GM12878 (cell line): ENCODE results near the gene INSIG2. TPM values are rescaled to one million over a fixed set of nuclear protein-coding genes. Genes with fewer than 3 reads are reported as not detected.

ENCODE experiments used
- ATAC-seq: fragments of 200-7000 bp; cut with Tn5 transposase; 3 replicates; pipeline ENCODE4 v1.9.1; 2020; ENCODE audit warnings: mild to moderate bottlenecking, moderate library complexity
- BruUV-seq: library from RNA; stranded (reverse); fragments of 400-500 nt; replicated peaks from 2 replicates; lab custom pipeline; 2021; lab: Mats Ljungman, UMichigan
- CTCF ChIA-PET: fragments of 300-600 bp; sonication (Branson Sonifier 250); formaldehyde crosslinking; extraction: SDS; loops from one replicate; lab custom pipeline; 2021; ENCODE audit warnings: inconsistent platforms; lab: Yijun Ruan, JAX
- POLR2A ChIA-PET: fragments of 350-600 bp; formaldehyde crosslinking; extraction: SDS; loops from one replicate; lab custom pipeline; 2021; ENCODE audit warnings: inconsistent platforms; lab: Charles Lee
- RAD21 ChIA-PET: fragments of 300-600 bp; sonication (Branson Sonifier 250); formaldehyde crosslinking; loops from one replicate; lab custom pipeline; 2023; ENCODE audit warnings: antibody characterized with exemption; ENCODE audit not compliant: unreplicated experiment; lab: Charles Lee
- SMC1A ChIA-PET: fragments of 300-600 bp; sonication (Branson Sonifier 250); formaldehyde crosslinking; loops from one replicate; lab custom pipeline; 2023; ENCODE audit not compliant: unreplicated experiment, uncharacterized antibody; lab: Charles Lee
- DNase-seq: peaks from one replicate; pipeline ENCODE4 v3.0.0-alpha.2; 2011; ENCODE audit warnings: low read depth, low spot score
- FAIRE-seq: peaks from 3 replicates; lab custom pipeline; 2011; peaks lifted over from hg19 to GRCh38; lab: Jason Lieb, UNC
- H2AFZ ChIP-seq: 2 replicates; pipeline ENCODE4 v1.6.0; 2011; ENCODE audit warnings: low read depth, low read length, control low read depth; ENCODE audit not compliant: control insufficient read depth
- H3K27ac ChIP-seq: 2 replicates; pipeline ENCODE4 v1.5.1; 2011; ENCODE audit warnings: control low read depth; ENCODE audit not compliant: control insufficient read depth, insufficient read depth
- H3K27me3 ChIP-seq, 2 experiments: replicated peaks in 1 of 2; 2 replicates each; pipeline versions ENCODE4 v1.6.0 to v1.6.1; 2011; ENCODE audit warnings: low read length in 1 of 2; ENCODE audit not compliant: control insufficient read depth in 2 of 2, insufficient read depth in 2 of 2
- H3K36me3 ChIP-seq, 2 experiments: 2 replicates each; pipeline ENCODE4 v1.5.1; 2011; ENCODE audit warnings: low read length in 1 of 2; ENCODE audit not compliant: control insufficient read depth in 2 of 2, insufficient read depth in 2 of 2
- H3K4me1 ChIP-seq: 2 replicates; pipeline ENCODE4 v1.6.1; 2011; ENCODE audit warnings: mild to moderate bottlenecking, low read length, moderate library complexity, mixed read lengths; ENCODE audit not compliant: control insufficient read depth, insufficient read depth
- H3K4me2 ChIP-seq: 2 replicates; pipeline ENCODE4 v1.6.0; 2011; ENCODE audit warnings: control low read depth; ENCODE audit not compliant: control insufficient read depth, insufficient read depth
- H3K4me3 ChIP-seq: fragments of 200-600 bp; sonication (generic); 2 replicates; pipeline ENCODE4 v1.5.1; 2016
- H3K79me2 ChIP-seq: 2 replicates; pipeline ENCODE4 v1.6.0; 2011; ENCODE audit warnings: low read length; ENCODE audit not compliant: control insufficient read depth, insufficient read depth
- H3K9ac ChIP-seq: 2 replicates; pipeline ENCODE4 v1.8.0; 2011; ENCODE audit warnings: low read length, control low read depth, mixed read lengths; ENCODE audit not compliant: control insufficient read depth, insufficient read depth
- H3K9me3 ChIP-seq: replicated peaks from 3 replicates; pipeline ENCODE4 v1.5.1; 2011; ENCODE audit warnings: mild to moderate bottlenecking, low read length; ENCODE audit not compliant: control insufficient read depth, insufficient read depth
- H4K20me1 ChIP-seq: 2 replicates; pipeline ENCODE4 v1.6.0; 2011; ENCODE audit not compliant: control insufficient read depth, insufficient read depth
- CBFB ChIP-seq: IDR thresholded peaks from 2 replicates; pipeline ENCODE4 v1.6.1; 2016; ENCODE audit warnings: antibody characterized with exemption, low read depth
- KDM1A ChIP-seq: fragments of 200-600 bp; sonication (generic); IDR thresholded peaks from 2 replicates; pipeline ENCODE4 v1.6.1; 2016; ENCODE audit warnings: borderline replicate concordance
- PML ChIP-seq: IDR thresholded peaks from 2 replicates; pipeline ENCODE4 v1.6.1; 2012; ENCODE audit warnings: low read length, inconsistent platforms
- POLR2AphosphoS2 ChIP-seq: IDR thresholded peaks from 2 replicates; pipeline ENCODE4 v1.6.1; 2011; ENCODE audit warnings: low read depth, mild to moderate bottlenecking, low read length, improper control_type of control experiment, moderate library complexity
- RAD21 ChIP-seq: IDR thresholded peaks from 2 replicates; pipeline ENCODE4 v1.6.1; 2011; ENCODE audit warnings: mild to moderate bottlenecking, low read depth, low read length, moderate library complexity; ENCODE audit not compliant: insufficient read depth
- RFX5 ChIP-seq: IDR thresholded peaks from 2 replicates; pipeline ENCODE4 v1.6.1; 2011; ENCODE audit warnings: low read depth, low read length, improper control_type of control experiment
- TAF1 ChIP-seq: IDR thresholded peaks from 2 replicates; pipeline ENCODE4 v1.6.1; 2011; ENCODE audit warnings: mild to moderate bottlenecking, low read depth, low read length, borderline replicate concordance
- YY1 ChIP-seq: IDR thresholded peaks from 2 replicates; pipeline ENCODE4 v1.6.1; 2011; ENCODE audit warnings: low read depth, mild to moderate bottlenecking, low read length
- ZBED1 ChIP-seq: IDR thresholded peaks from 2 replicates; pipeline ENCODE4 v1.6.1; 2016; ENCODE audit warnings: borderline replicate concordance
- ZNF217 ChIP-seq: fragments of 450-650 bp; IDR thresholded peaks from 2 replicates; pipeline ENCODE4 v1.6.1; 2017; ENCODE audit warnings: antibody characterized with exemption, mild to moderate bottlenecking
- WGBS: methylation state at CpG from one replicate; pipeline ENCODE4 v1.1.6; 2016; ENCODE audit warnings: low lambda C conversion rate; ENCODE audit not compliant: insufficient replicate concordance, insufficient coverage; ENCODE audit errors: missing lambda C conversion rate; 5-methylcytosine and 5-hydroxymethylcytosine counted together
- in situ Hi-C: fragments of 300-500 bp; cut with MboI; formaldehyde crosslinking; loops from 9 replicates; pipeline ENCODE4 v1.14.3; 2018; ENCODE audit warnings: mixed read lengths
- intact Hi-C: fragments of 100-400 bp; cut with micrococcal nuclease; formaldehyde crosslinking; loops from one replicate; pipeline ENCODE4 v1.14.2; 2022; ENCODE audit not compliant: unreplicated experiment
- polyA plus RNA-seq, 11 experiments: library from polyadenylated mRNA; depleted of rRNA in 4 of 11; unstranded in 6 of 11; stranded (reverse) in 5 of 11; fragments of >200 nt; fragmentation: Nextera tagmentation in 4 of 11; fragmentation: Illumina TruSeq in 1 of 11; extraction: Ambion mirVana in 4 of 11; extraction: Trizol in 1 of 11; gene quantifications; 1 replicate in 1 of 11; 2 replicates in 10 of 11; pipeline versions ENCODE4 v1.2.1 to v1.2.3, GENCODE V29; 2011 to 2016; ENCODE audit warnings: inconsistent platforms in 2 of 11, missing spikeins in 2 of 11, low read depth in 1 of 11
- total RNA-seq, 4 experiments: library from RNA; depleted of rRNA in 3 of 4; stranded (reverse); fragments of >200 nt in 3 of 4; fragmentation: Illumina TruSeq in 1 of 4; extraction: Trizol in 1 of 4; gene quantifications; 2 replicates each; pipeline versions ENCODE4 v1.2.1 to v1.2.3, GENCODE V29; 2013 to 2021
- TF ChIP-seq, protein P1 (sequence below): fragments of 450-650 bp; IDR thresholded peaks from 2 replicates; pipeline ENCODE4 v1.6.1; 2016; ENCODE audit warnings: mild to moderate bottlenecking

The INSIG2 gene
- total and polyA plus RNA-seq, 10 of the 15 experiments (the other 5 are each of a cell fraction or from before 2014, with no cell fraction given): 4.9 to 92.7 (median 12.0) TPM

DNA sequence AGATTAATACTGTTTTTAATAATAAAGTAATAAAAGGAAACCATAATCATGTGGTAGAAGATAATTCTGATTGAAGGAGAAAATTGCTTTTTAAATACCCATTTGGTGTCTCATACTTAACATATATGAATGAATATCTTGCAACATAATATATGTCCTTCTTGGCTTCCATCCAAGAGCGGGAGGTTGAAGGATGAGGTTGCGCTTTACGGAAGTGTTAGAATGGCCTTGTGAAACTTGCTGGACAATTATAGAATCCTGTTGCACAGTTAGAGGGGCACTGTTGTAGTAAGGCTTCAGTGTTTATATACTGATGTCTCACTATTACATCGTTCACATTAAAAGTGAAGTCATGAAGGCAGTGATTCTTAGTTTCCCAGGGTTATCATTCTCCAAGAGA lies 9.4 kb downstream of the INSIG2 start:
- peaks cover 3% of the 10 kb centered on the region; the same call in 1 of the 2 replicates for H4K20me1 ChIP-seq
- ATAC-seq (no peak), FAIRE-seq (no peak), DNase-seq (no peak)
- H3K36me3 ChIP-seq: peaks cover 1 to 8% of the 10 kb centered on the region in 2 experiments; a peak in 3 of 4 replicates
- H3K27me3 ChIP-seq: no peaks in the 10 kb centered on the region
- ChIA-PET SMC1A (no interaction called here), POLR2A (no interaction called here), RAD21 (interaction anchor here (1.0 kb wide), 1 partner anchor 51 kb away, joined by 3 read pairs; no protein-coding TSS in a partner anchor), CTCF (no interaction called here)
- H3K9ac ChIP-seq: no peak overlapping the region
- no peaks in the 10 kb centered on the region for H3K9me3 ChIP-seq
- H3K27ac ChIP-seq: no peak overlapping the region
- intact Hi-C loops (no loop called here), in situ Hi-C loops (no loop called here)
- TF ChIP-seq CBFB: no peak
- TF ChIP-seq ZBED1: no peak
- no peak for TF ChIP-seq ZNF217
- no peak for TF ChIP-seq RAD21
- TF ChIP-seq, protein P1, sequence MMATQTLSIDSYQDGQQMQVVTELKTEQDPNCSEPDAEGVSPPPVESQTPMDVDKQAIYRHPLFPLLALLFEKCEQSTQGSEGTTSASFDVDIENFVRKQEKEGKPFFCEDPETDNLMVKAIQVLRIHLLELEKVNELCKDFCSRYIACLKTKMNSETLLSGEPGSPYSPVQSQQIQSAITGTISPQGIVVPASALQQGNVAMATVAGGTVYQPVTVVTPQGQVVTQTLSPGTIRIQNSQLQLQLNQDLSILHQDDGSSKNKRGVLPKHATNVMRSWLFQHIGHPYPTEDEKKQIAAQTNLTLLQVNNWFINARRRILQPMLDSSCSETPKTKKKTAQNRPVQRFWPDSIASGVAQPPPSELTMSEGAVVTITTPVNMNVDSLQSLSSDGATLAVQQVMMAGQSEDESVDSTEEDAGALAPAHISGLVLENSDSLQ: no peak
- TF ChIP-seq KDM1A: no peak
- TF ChIP-seq POLR2AphosphoS2: no peak
- TF ChIP-seq PML: no peak
- TF ChIP-seq TAF1: no peak
- no peak for TF ChIP-seq RFX5
- no peak for TF ChIP-seq YY1
- WGBS: over 99% methylated on average over 4 of the region's 4 CpGs
- no TSS peak for BruUV-seq
- H3K4me3 ChIP-seq: no peak overlapping the region
- H3K4me1 ChIP-seq: peaks cover 2% of the 10 kb centered on the region; the same call in 1 of the 2 replicates
- no peak overlapping the region for H2AFZ ChIP-seq
- peaks cover 31% of the 10 kb centered on the region for H3K79me2 ChIP-seq
- no peak overlapping the region for H3K4me2 ChIP-seq
